NCI-H82 (cell line): ENCODE measurements around the gene GLDC.

ENCODE experiments used
- DNase-seq: peaks from one replicate; lab custom pipeline; 2025; lab: John Stamatoyannopoulos, UW

GLDC gene

DNA sequence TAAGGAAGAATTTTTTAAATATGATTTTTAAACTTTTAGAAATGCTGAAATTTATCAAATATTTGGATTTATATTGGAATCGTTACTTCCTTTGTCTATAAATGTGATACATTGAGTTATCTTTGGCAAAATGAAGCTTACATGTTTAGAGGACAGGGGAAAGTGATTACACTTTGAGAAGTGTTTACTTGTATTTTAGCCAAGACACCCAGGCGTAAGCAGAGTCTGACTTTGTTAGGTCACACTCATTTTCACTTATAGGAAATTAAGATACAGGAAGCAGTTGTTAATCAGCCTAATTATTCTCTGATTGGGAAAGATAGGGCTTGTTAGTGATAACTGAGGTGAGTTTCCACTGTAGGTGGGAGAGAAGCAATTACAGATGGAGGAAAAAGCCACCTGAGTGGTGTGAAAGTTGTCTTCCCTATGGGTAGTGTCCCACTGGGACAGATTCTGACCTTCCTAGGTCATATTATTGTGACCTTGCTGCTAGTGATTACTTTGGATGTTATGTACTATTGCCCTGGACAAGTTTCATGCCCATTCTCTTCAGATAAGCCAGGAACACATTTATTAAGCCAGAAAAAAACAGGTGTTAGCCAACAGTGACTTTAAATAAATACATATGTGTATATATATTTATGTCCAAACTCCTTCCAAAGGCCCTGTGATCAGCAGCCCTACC, 143.9 kb downstream of the GLDC start:
- DNase-seq = no peak

GRCh38 chr9:6498982-6499381, 146.5 kb downstream of the GLDC start:
- no peak for DNase-seq

DNA sequence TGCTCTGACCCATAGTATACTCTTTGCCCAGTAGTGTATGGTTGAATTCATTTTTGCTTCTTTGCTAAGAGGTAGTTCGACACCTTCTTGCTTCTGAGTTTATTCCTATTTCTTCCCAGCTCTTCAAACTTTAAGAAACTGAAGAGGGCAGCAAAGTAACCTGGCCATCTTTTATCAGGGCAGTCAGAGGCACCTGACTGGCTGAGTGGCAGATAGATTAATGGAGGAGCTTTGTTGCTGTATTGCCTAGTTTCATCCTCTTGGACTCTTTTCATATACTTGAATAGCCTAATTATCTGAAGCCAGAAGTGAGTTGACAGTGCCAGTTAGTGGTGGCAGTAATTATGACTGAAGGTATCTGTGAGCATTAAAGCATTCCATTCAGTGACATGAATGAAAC, 150.1 kb downstream of the GLDC start:
- DNase-seq = peak; percentile 5

DNA sequence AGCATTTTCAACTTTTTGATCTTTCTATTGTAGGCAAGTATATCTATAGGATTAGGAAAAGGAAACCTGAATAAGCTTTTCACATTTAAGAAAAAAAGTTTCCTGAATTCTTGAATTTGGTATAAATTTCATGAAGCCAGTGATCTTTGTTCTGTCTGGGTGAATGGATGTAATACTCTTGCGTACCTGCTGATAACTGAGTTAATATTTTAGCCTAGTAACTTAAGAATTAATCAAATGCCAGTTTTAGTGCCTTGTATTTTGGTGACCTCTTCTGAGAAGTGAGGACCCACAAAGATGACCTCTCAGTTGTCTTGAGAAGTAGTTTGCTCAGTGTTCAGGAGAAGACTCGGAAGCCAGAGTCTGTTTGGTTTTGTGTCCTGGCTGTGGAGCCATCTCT, 154.7 kb downstream of the GLDC start:
- no peak for DNase-seq

GRCh38 chr9:6489099-6489498, 156.4 kb downstream of the GLDC start:
- DNase-seq = no peak

- no peak for DNase-seq
Measured at GRCh38 chr9:6488395-6488794, 157.1 kb downstream of the GLDC start.

DNA sequence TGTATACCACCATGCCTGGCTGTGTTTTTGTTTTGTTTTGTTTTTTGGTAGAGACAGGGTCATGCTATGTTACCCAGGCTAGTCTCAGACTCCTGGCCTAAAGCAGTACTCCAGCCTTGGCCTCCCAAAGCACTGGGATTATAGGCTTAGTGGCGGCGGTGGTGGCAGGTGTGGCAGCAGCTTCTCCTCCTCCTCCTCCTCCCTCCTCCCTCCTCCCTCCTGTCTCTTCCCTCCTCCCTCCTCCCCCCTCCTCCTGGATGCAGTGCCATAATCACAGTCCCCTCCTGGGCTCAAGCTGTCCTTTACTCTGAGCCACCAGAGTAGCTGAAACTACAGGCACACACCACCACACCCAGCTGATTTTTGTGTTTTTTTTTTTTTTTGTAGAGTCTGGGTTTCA, 161.3 kb downstream of the GLDC start:
- peak; percentile 83 for DNase-seq
